Right atrium auricular region (tissue), 2 donors: ENCODE measurements around the gene FOXC2. TPM values are rescaled to one million over a fixed set of nuclear protein-coding genes. Genes with fewer than 3 reads are reported as not detected.

Source experiments
- DNase-seq: peaks from one replicate; pipeline ENCODE4 v3.0.0-alpha.2; 2019; ENCODE audit warnings: low spot score
- H3K27ac ChIP-seq, 2 donors: fragments of 200-600 bp; sonication (generic); 1 replicate in 1 of 2; 2 replicates in 1 of 2; pipeline ENCODE4 v1.5.1; 2016 to 2019
- H3K27me3 ChIP-seq, 2 donors: fragments of 200-600 bp; sonication (generic); one replicate each; pipeline versions ENCODE4 v1.5.1 to v1.6.0; 2017 to 2019
- H3K36me3 ChIP-seq: fragments of 200-600 bp; sonication (generic); one replicate; pipeline ENCODE4 v1.5.1; 2016
- H3K4me1 ChIP-seq, 2 donors: fragments of 200-600 bp; sonication (generic); one replicate each; pipeline versions ENCODE4 v1.5.1 to v1.6.0; 2017 to 2019
- H3K4me3 ChIP-seq, 2 donors: fragments of 200-600 bp; sonication (generic); 1 replicate in 1 of 2; 2 replicates in 1 of 2; pipeline ENCODE4 v1.5.1; 2017 to 2019; ENCODE audit warnings: mild to moderate bottlenecking in 1 of 2, moderate library complexity in 1 of 2
- H3K9me3 ChIP-seq, 2 donors: fragments of 200-600 bp; sonication (generic); one replicate each; pipeline ENCODE4 v1.5.1; 2019
- CTCF ChIP-seq, 2 donors: fragments of 200-600 bp; sonication (generic); IDR thresholded peaks; one replicate each; pipeline ENCODE4 v1.5.1; 2019; ENCODE audit warnings: antibody characterized with exemption in 2 of 2
- total RNA-seq, 2 donors: library from RNA; depleted of rRNA; stranded (reverse); fragments of >200 nt; gene quantifications; one replicate each; pipeline ENCODE4 v1.1.0, GENCODE V29; 2016

Gene FOXC2
- total RNA-seq, 2 donors from 2014 or later: 2.6 to 2.9 TPM

- Histone ChIP-seq H3K9me3 (no peaks in the 10 kb centered on the region), H3K27me3 (peaks cover 0 to 6% of the 10 kb centered on the region in 2 donors), H3K27ac (peak overlapping the region; percentile 19 to 31), H3K36me3 (no peaks in the 10 kb centered on the region), H3K4me1 (peaks cover 0 to 26% of the 10 kb centered on the region in 2 donors), H3K4me3 (no peak overlapping the region)
- no peak for TF ChIP-seq CTCF (IDR thresholded peaks at IDR 0.05)
- no peak for DNase-seq
Measured at GRCh38 chr16:86573646-86574508, 7.2 kb downstream of the FOXC2 start.

GRCh38 chr16:86574646-86575045 is 8.0 kb downstream of the FOXC2 start:
- H3K27ac ChIP-seq: peak overlapping the region in 1 of 2 donors; percentile 81
- peaks cover 0 to 6% of the 10 kb centered on the region in 2 donors for H3K27me3 ChIP-seq

GRCh38 chr16:86575095-86575685 is 8.6 kb downstream of the FOXC2 start:
- peak overlapping the region in 1 of 2 donors; percentile 49 for H3K4me3 ChIP-seq
- no peaks in the 10 kb centered on the region for H3K9me3 ChIP-seq
- DNase-seq: no peak
- H3K36me3 ChIP-seq: no peaks in the 10 kb centered on the region
- H3K4me1 ChIP-seq: peaks cover 0 to 31% of the 10 kb centered on the region in 2 donors
- H3K27ac ChIP-seq: peak overlapping the region; percentile 54 to 81
- no peak for TF ChIP-seq CTCF (IDR thresholded peaks at IDR 0.05)
- peaks cover 0 to 6% of the 10 kb centered on the region in 2 donors for H3K27me3 ChIP-seq

More at GRCh38 chr16:86574646-86575045, 8.0 kb downstream of the FOXC2 start:
- TF ChIP-seq CTCF (IDR thresholded peaks at IDR 0.05): no peak
- Histone ChIP-seq H3K4me3 (no peak overlapping the region), H3K4me1 (peaks cover 0 to 31% of the 10 kb centered on the region in 2 donors), H3K36me3 (no peaks in the 10 kb centered on the region), H3K9me3 (no peaks in the 10 kb centered on the region)
- DNase-seq: no peak

GRCh38 chr16:86575754-86576557 is 9.3 kb downstream of the FOXC2 start:
- peaks cover 0 to 9% of the 10 kb centered on the region in 2 donors for H3K27me3 ChIP-seq
- peaks cover 0 to 31% of the 10 kb centered on the region in 2 donors for H3K4me1 ChIP-seq
- H3K4me3 ChIP-seq: peak overlapping the region; percentile 33 to 49
- no peaks in the 10 kb centered on the region for H3K36me3 ChIP-seq
- peak; percentile 83 for DNase-seq
- peak overlapping the region; percentile 75 to 81 for H3K27ac ChIP-seq
- H3K9me3 ChIP-seq: no peaks in the 10 kb centered on the region
- TF ChIP-seq CTCF (IDR thresholded peaks at IDR 0.05): peak; percentile 22 to 72

- H3K4me1 ChIP-seq: peaks cover 0 to 31% of the 10 kb centered on the region in 2 donors
- peak overlapping the region; percentile 75 to 81 for H3K27ac ChIP-seq
- H3K9me3 ChIP-seq: no peaks in the 10 kb centered on the region
- no peak for TF ChIP-seq CTCF (IDR thresholded peaks at IDR 0.05)
- peak overlapping the region; percentile 33 to 49 for H3K4me3 ChIP-seq
- peaks cover 0 to 9% of the 10 kb centered on the region in 2 donors for H3K27me3 ChIP-seq
- DNase-seq: no peak
- H3K36me3 ChIP-seq: no peaks in the 10 kb centered on the region
Measured at GRCh38 chr16:86576591-86577313, 10.1 kb downstream of the FOXC2 start.
